ENCODE measurements around the gene PRKCA.

PRKCA gene

GRCh38 chr17:66633317-66633965 lies 331.0 kb downstream of the PRKCA start:
- DNase-seq, result peak; percentile 68

- no peak for DNase-seq
Observed at GRCh38 chr17:66634193-66634592, 331.8 kb downstream of the PRKCA start.

GRCh38 chr17:66635386-66636045 lies 333.1 kb downstream of the PRKCA start:
- DNase-seq, result no peak

GRCh38 chr17:66636111-66636510 lies 333.7 kb downstream of the PRKCA start:
- no peak for DNase-seq

GRCh38 chr17:66637491-66637890 lies 335.1 kb downstream of the PRKCA start:
- no peak for DNase-seq

GRCh38 chr17:66638707-66639479 lies 336.5 kb downstream of the PRKCA start:
- DNase-seq, result no peak

GRCh38 chr17:66643815-66644710 lies 341.6 kb downstream of the PRKCA start:
- DNase-seq, result no peak

GRCh38 chr17:66645259-66645658 lies 342.8 kb downstream of the PRKCA start:
- DNase-seq, result no peak

- DNase-seq, result no peak
Observed at GRCh38 chr17:66647391-66647983, 345.1 kb downstream of the PRKCA start.

- no peak for DNase-seq
Observed at GRCh38 chr17:66649818-66650543, 347.6 kb downstream of the PRKCA start.

- DNase-seq, result no peak
Observed at GRCh38 chr17:66650544-66650877, 348.1 kb downstream of the PRKCA start.

- DNase-seq, result no peak
Observed at GRCh38 chr17:66652840-66653507, 350.6 kb downstream of the PRKCA start.

- no peak for DNase-seq
Observed at GRCh38 chr17:66654106-66654740, 351.8 kb downstream of the PRKCA start.

GRCh38 chr17:66654764-66655163 lies 352.4 kb downstream of the PRKCA start:
- no peak for DNase-seq

- no peak for DNase-seq
Observed at GRCh38 chr17:66655461-66655860, 353.0 kb downstream of the PRKCA start.

GRCh38 chr17:66655861-66656260 lies 353.4 kb downstream of the PRKCA start:
- no peak for DNase-seq

GRCh38 chr17:66661411-66662256 lies 359.2 kb downstream of the PRKCA start:
- no peak for DNase-seq

GRCh38 chr17:66662496-66662895 lies 360.1 kb downstream of the PRKCA start:
- DNase-seq, result no peak

- no peak for DNase-seq
Observed at GRCh38 chr17:66663041-66663606, 360.7 kb downstream of the PRKCA start.

Data from retina (tissue), 1 donor.